NCI-H2081 (cell line): ENCODE results near the gene NGF.
"Not testable (repeated sequence)": the region's sequence is repeated elsewhere in the genome, so short reads cannot be mapped to it uniquely, and the experiment has no call there.

Experiments
- DNase-seq, 2 experiments: peaks; one replicate each; lab custom pipeline; 2025; lab: John Stamatoyannopoulos, UW

NGF gene

DNA sequence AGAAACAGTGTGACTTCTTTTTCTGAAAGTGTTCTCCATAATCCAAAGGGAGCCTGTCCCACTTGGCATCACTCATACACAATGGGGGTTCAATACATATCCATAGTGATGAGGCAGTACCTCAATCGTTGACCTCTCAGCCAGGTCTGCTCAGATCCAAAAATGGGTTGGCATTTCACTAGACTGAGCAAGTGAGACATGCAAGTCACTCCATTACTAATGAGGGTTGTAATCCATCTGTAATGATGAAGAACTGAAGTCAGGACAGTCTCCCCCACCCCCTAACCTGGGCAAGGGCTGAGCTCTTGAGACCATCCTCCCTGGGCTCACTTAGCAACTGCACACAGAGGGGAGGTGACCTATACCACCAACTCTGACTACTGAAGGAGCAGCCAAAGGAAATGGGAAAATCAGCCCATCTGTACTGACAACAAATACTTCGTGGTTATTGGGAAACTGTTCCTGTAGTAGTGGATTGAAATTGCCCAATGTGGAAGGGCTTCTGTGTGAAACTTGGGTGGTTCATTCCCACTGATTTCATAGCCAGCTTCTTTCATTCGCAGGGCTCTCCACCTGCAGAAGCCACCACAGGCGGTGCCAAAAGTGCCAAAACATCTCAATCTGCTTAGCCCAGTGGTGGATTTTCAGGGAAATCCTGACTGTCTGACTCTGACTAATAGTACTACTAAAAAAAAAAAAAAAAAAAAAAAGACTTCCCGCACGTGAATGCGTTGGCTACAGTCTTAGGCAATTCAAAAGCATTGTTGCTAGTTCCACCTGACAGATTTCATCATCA lies 5.0 kb downstream of the NGF start:
- no peak for DNase-seq

DNA sequence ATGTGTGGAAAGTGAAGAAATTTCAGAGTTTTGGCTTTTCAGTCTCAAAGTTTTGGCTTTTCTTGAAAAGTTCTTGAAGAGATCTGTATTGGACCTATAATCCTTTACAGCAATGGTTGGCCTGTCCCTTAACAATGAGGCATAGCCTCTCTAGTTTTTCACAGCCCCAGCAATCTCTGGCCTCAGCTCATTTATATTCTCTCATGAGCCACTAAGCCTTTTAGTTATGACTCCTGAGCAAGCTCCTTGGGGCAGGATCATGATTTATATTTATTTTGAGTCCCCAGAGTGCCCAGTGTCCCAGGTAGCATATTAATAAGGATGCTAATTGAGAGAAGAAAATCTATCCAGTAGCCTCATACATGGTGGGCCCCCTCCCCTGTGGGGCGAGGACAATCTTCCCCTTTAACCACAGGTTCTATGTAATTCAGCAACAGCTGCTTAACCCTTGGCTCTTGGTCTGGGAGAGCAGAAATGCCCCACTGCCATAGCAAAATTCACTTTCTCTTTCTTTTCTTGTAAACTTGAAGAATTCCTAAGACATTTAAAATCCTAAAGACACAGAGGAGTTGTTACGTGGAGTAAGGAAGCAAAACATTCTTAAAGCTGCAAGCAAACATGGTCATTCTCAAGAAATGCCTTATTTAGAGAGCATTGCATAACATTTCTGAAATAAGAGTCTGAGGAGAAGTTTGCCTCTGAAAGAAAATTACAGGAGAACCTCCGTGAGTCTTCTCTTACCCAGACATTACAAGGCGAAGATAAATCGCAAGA lies 6.3 kb downstream of the NGF start:
- no peak for DNase-seq

DNA sequence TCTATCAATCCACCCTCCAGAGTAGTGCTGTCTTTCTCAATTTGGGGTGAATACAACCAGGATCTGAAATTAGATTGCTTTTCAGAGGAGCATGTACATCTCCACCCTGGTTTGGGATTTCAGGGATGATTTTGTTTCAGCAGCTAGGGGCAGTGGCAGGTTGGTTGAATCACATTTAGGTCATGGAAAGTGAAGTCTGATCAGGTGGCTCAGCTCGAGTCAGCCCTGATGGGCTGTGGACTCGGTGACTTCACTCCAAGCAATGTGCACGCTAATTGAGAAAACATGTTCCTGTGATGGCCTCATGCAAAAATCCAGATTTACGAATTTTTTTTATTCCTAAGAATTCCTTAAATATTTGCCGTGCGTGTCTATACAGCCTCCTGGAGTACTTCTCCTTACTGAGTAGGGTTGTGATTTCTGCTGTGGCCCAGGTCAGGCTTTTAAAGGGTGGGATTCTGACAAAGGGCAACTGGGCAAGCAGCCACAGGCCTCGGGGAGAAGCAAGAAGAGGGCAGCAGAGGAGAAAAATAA lies 7.5 kb downstream of the NGF start:
- DNase-seq: no peak

DNA sequence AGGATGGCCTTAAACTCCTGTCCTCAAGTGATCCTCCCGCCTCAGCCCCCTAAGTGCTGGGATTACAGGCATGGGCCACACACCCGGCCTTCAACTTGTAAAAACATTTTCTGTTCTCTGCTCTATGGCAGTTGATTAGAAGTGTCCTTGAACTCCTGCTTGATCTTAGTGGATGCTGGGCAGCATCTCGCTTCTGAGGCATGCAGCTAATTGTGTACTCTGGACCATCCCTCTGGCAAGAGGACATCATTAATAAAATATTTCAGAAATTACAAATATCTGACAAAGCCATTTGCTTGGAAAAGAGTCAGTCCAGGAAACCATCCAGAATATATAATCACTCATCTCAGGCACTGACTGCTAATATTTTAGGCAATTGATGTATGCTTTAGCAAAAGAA lies 8.1 kb downstream of the NGF start:
- DNase-seq: no peak

DNA sequence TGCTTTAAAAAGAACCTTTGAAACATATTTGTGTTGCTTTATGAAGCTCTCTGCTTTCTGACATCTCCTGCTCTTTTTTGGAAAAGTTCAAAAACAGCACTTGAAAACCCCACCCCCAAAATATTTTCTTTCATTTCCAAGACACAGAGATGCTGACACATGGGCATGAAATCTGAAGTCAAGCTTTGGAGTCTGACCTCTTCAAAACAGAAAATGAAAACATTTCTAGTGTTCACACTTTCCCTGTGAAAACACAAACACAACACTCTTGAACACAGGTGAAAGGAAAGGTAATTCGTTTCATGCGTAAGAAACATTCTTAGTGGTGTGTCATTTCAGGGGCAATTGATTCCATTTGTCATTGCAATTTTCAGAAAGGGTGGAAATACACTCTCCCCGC lies 10.8 kb downstream of the NGF start:
- DNase-seq: no peak

DNA sequence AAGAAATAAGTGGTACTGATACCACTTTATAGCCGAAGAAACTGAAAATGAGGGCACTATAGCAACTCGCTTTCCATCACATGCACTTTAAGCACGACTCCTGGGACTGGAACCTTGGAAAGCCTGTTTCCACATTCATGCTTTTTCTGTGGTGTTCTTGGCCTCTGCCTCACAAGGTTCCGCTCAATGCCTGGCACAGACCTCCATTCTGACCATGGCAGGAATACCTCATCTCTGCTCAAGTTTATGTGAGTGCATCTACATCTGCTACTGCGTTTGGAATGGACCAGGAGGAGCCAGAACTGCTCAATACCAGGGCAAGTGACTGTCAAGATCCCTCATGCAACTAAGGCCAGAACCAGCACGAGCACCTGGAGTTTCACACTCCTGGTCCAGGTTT lies 11.6 kb downstream of the NGF start:
- DNase-seq: no peak

DNA sequence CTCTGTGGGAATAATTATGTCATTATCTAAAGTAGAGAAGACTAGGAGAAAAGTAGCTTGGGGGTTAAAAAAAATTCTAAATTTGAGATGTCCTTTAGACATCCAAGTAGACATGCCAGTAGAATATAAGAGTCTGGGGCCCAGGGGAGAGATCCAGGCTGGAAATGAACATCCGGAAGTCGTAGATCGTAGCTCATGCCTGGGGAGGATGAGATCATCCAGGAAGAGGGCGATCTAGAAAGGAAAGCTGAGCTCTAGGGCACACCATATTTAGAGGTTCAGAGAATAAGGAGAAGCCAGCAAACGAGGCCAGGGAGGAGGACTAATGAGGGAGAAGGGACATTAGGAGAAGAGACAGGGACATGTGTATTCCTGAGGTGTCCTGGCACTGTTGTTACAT lies 12.2 kb downstream of the NGF start:
- no peak for DNase-seq

DNA sequence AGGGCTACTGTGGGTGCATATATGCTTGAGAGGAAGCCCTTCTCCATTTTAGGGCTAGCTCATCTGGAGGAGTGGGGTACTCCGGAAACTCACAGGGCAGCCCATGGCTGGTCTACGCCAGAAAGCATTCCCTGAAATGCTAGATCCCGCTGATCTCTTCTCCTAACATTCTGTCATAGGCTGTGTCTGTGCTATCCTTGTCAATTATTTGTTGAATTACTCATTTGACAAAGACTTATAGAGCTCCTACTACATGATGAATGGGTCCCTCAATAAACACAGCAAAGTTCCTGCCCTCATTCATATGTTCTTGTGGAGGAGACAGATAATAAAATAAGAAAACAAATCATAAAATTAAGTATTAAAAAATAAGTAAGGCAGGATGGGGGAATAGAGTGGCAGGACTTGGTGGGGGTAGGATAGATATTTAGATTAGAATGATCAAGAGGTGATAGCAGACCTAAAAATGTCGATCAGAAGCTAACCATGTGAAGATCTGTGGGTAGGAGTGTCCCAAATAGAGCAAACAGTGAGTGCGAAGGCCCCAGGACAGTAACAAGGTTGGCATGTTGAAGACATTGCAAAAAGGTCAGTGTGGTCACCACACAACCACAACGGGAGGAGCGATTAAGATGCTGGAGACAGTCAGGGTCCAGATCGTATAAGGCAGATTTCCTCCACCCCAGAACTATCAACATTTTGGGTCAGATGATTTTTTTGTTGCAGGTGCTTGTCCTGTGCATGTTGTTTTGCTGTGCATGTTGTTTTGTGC lies 13.2 kb downstream of the NGF start:
- no peak for DNase-seq

DNA sequence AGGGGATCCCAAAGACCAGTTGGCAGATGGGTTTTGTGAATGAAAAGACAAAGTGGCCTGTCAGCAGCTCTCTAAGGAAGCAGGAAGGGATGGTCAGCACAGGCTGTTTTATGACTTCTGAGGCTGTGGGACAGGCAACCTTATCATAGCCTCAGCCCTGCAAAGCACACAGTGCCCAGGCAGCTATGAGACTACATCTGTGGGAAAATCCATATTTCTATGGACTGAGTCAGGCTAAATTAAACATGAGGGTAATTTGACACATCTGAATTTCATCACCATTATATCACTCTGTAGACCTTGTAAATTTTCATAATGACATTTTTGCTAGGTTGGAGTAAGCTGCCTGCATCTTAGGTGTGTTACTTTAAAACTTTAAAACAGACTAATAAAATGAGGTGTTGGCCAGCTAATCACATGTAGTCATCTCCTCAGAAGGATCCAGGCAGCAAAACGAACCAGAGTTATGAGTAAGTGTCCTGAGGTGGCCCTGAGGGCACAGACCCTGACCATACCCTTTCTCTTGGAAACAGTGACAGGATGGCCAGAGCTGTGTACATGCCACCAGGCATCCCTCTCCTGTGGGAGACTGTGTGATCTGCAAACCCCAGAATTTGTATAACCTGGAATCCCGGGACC lies 14.6 kb downstream of the NGF start:
- no peak for DNase-seq

DNA sequence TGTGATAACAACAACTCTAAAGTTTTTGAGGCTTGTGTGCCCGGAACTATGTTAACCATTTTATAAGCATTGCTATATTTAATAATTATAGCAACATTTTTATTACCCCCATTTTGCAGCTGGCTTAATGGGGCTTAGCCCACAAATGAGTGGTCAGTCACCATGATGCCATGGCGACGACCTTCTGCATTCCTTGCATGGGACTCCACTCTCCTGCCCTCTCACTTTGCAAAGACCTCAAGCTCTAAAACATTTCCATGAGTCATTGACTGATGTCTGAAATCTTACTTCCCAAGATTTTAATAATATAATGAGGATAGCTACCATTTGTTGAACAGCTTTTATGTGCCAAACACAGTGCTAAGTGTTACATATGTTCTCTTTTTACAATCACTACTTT lies 15.4 kb downstream of the NGF start:
- no peak for DNase-seq

DNA sequence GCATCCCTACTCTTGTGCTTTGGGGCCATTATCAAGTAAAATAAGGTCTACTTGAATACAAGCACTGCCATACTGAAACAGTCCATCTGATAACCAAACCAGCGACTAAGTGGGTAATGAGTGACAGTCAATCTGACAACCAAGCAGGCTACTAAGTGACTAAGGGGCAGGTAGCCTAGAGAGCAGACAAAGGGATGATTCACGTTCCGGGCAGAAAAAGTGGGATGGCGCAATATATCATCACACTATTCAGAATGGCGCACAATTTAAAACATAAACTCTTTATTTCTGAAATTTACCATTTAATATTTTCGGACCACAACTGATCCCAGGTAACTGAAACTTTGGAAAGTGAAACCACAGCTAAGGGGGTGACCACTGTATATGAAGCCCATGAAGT lies 17.7 kb downstream of the NGF start:
- DNase-seq: no peak

DNA sequence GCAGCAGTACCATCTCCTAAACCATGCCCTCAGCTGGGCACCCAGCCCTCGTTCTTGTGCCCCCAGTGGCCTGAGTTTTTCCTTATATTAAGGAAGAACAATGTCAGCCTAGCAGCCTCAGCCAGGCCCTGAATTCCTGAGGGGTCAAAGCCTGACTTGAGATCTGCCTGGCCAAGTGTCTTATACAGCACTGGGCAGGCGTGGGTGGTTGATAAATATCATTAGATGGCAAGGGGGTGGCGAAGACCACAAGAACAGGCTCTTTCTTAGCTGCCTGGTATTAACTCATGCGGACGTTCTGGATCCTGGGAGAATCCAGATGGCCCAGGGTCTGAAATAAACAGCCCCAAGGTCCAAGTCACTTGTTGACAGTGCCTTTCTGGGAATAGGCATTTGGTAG lies 18.3 kb downstream of the NGF start:
- DNase-seq: no peak

DNA sequence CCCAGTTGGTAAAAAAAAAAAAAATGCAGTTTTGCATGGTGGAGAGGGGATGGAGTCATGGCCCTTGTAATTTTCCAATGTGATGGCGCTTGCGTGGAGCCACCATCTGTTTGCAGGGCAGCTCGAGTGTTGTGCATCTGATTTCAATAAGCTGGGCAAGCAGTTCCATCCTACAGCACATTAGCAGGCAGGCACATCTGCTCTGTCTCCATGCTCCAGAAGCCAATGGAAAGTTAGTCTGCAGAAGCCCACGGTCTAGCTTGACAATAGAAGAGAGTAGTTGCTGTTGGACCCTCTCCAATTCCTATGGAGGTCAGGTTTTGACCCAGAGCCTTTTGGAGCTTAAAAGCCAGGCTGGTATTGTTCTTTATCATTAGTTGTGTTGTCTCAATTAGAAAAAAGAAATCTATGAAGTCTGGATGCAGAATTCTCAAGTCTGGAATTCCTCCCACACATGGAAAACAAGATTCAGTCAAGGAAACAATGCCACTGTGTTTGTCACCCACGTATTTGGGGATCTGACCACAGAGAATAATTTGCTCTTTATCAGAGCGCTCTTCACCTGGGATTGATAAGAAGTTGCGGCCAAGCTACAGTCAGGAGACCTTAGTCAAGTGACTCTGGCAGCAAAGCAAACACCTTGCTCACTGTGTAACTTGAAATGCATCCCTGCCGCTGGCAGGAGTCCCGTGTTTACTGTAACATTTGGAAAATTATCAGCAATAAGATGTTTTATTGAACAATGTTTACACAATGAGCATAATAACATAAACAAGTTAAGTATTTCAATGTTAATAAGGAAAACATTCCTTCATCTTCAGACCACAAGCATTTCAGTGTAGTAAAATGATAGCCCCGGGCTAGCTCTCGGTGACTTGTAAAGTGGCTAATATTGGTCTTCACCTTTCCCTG lies 20.7 kb downstream of the NGF start:
- DNase-seq: peak in 1 of 2 experiments; percentile 61

DNA sequence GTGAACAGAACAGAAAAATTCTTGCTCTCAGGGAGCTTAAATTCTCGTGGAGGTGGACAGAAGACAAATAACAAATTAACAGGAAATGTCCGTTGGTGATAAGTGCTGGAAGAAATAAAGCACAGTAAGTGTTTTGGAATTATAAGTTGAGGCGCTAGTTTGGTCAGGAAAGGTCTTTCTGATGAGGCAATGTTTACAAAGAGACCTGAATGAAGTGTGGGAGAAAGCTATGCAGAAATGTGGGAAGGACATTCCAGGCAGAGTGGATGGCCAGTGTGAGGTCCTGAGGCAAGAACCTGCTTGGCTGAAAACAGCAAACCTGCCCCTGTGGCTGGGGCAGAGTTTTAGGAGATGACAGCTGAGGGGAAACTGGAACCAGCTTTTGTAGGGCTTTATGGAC lies 23.3 kb downstream of the NGF start:
- DNase-seq: no peak

DNA sequence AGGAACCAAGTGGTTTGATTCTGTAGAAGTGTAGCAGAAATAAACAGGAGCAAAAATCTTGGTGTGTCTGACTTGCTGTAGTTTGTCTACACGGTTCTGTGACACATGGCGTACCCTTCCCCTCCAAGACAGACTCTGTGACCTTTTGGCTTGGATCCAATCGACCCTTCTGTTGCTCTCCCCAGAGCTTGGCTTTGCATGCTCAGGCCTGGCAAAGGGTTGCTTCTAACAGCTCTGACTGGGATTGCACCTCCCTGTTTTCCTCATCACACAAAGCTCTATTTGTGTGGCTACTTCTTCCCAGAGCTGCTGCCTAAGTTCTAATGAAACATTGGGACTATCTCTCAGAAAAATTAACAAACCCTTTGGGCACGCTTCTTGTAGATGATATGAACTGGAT lies 24.0 kb downstream of the NGF start:
- DNase-seq: no peak

DNA sequence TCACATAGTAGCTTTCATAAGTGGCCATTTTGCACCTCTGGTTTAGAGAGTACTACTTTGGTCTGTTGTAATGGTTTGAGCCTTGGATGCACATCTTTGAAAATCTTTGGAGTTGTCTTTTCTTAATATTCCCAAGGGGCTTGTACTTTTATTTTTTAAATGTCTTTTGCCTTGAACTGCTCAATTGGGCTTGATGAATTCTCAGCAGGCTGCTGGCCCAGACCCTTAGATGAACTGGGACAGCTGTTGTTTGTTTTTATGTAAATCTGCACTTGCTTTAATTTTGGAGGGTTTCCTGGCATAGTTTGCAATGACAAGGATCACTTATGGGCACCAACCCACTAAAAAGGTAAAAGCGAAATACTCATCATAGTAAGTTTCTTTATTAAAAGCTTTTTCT lies 24.9 kb downstream of the NGF start:
- DNase-seq: no peak

DNA sequence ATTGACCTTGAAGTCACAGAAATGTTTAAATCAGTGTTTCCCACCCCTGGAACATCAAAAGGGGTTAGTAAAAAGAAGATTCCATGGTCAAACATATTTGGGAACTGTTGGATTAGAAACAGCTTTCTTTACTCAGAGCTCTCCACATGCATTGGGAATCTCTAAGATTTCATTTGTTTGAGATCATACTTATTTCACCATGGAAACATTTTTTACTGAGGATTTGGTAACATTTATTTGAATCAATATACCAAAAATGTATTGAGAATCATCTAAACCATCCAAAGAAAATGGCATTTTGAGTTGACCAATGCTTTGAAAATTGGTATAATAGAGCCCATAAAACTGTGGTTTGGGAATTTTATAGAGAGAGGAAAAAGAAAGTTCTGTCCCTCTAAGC lies 25.3 kb downstream of the NGF start:
- no peak for DNase-seq

DNA sequence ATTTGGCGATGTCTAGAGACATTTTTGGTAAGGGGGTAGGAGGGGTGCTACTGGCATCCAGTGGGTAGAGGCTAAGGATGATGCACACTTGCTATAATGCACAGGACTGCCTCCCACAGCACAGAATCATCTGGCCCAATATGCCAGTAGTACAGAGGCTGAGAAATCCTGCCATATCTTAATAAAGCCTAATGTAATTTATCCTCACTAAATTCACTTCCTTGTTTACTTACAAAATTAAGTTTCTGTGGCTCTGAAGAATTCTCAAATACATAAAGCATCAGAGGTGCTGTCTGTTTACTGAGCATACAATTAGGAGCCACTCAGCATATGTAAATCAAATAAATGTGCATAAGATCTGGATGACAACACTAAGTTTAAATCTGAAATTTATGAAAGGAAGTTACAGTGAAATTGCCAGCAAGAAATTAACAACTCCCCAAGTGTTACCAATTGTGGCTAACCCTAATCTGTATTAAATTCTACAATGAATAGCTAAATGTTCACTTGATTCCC lies 26.5 kb downstream of the NGF start:
- no peak for DNase-seq

DNA sequence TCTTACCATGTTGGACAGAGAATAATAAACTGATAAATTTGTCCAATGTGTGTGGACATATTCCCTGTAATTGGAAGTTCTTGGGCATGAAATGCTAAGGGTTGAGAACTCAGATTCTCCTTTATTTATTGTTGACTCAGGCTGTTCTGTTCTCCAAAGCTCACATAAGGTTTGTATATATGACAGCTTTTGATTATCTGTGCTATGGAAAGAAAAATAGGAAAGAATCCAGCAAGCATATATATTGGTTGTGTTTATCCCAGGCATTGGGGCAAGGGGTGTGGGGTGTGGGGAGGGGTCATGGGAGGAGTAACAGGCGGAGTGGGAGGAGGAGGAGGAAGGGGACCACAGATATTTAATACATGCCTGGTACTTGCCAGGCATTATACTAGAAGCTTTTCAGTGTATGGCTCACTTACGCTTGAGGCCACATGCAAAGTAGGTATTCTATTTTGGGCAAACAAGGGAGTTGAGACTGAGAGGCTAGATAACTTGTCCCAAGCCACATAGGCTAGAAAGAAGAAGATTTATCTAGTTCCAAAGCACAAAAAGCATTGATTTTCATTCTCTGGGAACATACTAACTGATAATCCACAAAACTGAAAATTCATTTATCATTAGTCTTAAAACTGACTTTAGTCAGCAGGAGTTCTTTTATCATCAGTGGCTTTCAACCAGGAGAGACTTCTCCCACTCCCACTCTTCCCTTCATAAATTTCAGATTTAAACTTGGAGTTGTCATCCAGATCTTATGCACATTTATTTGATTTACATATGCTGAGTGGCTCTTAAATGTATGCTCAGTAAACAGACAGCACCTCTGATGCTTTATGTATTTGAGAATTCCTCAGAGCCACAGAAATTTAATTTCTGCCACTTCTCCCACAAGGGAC lies 27.2 kb downstream of the NGF start:
- no peak for DNase-seq

DNA sequence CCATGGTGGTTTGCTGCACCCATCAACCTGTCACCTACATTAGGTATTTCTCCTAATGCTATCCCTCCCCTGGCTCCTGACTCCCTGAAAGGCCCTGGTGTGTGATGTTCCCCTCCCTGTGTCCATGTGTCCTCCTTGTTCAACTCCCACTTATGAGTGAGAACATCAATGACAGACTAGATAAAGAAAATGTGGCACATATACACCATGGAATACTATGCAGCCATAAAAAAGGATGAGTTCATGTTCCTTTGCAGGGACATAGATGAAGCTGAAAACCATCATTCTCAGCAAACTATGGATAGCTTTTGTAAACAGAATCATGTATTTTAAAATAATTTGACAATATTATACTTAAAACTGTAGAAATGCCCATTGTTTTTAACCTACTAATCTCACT lies 28.5 kb downstream of the NGF start:
- not testable (repeated sequence) for DNase-seq
